DOHH2 (cell line): Measurements from ENCODE around the gene JPH2.
"Not testable (repeated sequence)": the region's sequence is repeated elsewhere in the genome, so short reads cannot be mapped to it uniquely, and the experiment has no call there.

Experiments
- H3F3A ChIP-seq: fragments of 200-600 bp; sonication (generic), shearing (Covaris generic); 2 replicates; pipeline ENCODE4 v1.6.0; 2016; ENCODE audit warnings: antibody characterized with exemption, mild to moderate bottlenecking; ENCODE audit not compliant: control insufficient read depth, insufficient read depth
- H3K27ac ChIP-seq: fragments of 200-600 bp; sonication (generic); 2 replicates; pipeline ENCODE4 v1.5.1; 2014; ENCODE audit warnings: low read depth, mild to moderate bottlenecking, low read length, moderate library complexity
- H3K27me3 ChIP-seq: fragments of 200-600 bp; sonication (generic); 2 replicates; pipeline ENCODE4 v1.6.1; 2014; ENCODE audit warnings: mild to moderate bottlenecking, low read length, mixed read lengths; ENCODE audit not compliant: control insufficient read depth
- H3K36me3 ChIP-seq: fragments of 200-600 bp; sonication (generic); 2 replicates; pipeline ENCODE4 v1.6.1; 2014; ENCODE audit warnings: mild to moderate bottlenecking, low read length, moderate library complexity, mixed read lengths; ENCODE audit not compliant: control insufficient read depth
- H3K4me1 ChIP-seq: fragments of 200-600 bp; sonication (generic); 2 replicates; pipeline ENCODE4 v1.6.1; 2014; ENCODE audit warnings: mild to moderate bottlenecking, low read length, mixed read lengths; ENCODE audit not compliant: control insufficient read depth
- H3K4me2 ChIP-seq: fragments of 200-600 bp; sonication (generic); 2 replicates; pipeline ENCODE4 v1.6.0; 2014; ENCODE audit warnings: mild to moderate bottlenecking, low read length, moderate library complexity
- H3K4me3 ChIP-seq: fragments of 200-600 bp; sonication (generic); 2 replicates; pipeline ENCODE4 v1.5.1; 2014; ENCODE audit warnings: mild to moderate bottlenecking, low read length, mixed read lengths
- H3K79me2 ChIP-seq: fragments of 200-600 bp; sonication (generic); 2 replicates; pipeline ENCODE4 v1.6.1; 2014; ENCODE audit warnings: mild to moderate bottlenecking, low read length, mixed read lengths; ENCODE audit not compliant: control insufficient read depth
- H3K9me2 ChIP-seq: fragments of 200-600 bp; sonication (generic); replicated peaks from 2 replicates; pipeline ENCODE4 v1.6.1; 2014; ENCODE audit warnings: mild to moderate bottlenecking, low read length, mixed read lengths; ENCODE audit not compliant: control insufficient read depth
- H3K9me3 ChIP-seq: fragments of 200-600 bp; sonication (generic); 2 replicates; pipeline ENCODE4 v1.6.1; 2014; ENCODE audit warnings: antibody characterized with exemption, low read length, mixed read lengths; ENCODE audit not compliant: control insufficient read depth, insufficient read depth
- H4K20me1 ChIP-seq: fragments of 200-600 bp; sonication (generic); 2 replicates; pipeline ENCODE4 v1.6.0; 2014; ENCODE audit warnings: low read depth, mild to moderate bottlenecking, antibody characterized with exemption, low read length, moderate library complexity; ENCODE audit not compliant: control insufficient read depth, insufficient read depth
- CTCF ChIP-seq: fragments of 200-600 bp; sonication (generic); IDR thresholded peaks from one replicate; pipeline ENCODE4 v1.5.1; 2014; ENCODE audit warnings: antibody characterized with exemption, mild to moderate bottlenecking, low read depth, low read length; ENCODE audit not compliant: poor library complexity, severe bottlenecking
- EZH2phosphoT487 ChIP-seq: fragments of 200-600 bp; sonication (generic); IDR thresholded peaks from 2 replicates; pipeline ENCODE4 v1.6.1; 2017; ENCODE audit warnings: borderline replicate concordance, mild to moderate bottlenecking, antibody characterized with exemption, low read length, moderate library complexity, mixed read lengths

JPH2 gene

GRCh38 chr20:44193801-44194200, 6.8 kb upstream of the JPH2 start:
- H3K36me3 ChIP-seq, result peaks cover 19% of the 10 kb centered on the region
- H3F3A ChIP-seq, result no peaks in the 10 kb centered on the region; the same call in 1 of the 2 replicates
- no peak overlapping the region for H3K4me2 ChIP-seq

GRCh38 chr20:44191640-44192039, 4.7 kb upstream of the JPH2 start:
- H3K4me2 ChIP-seq, H4K20me1 ChIP-seq, H3K4me3 ChIP-seq, H3K36me3 ChIP-seq, H3K27ac ChIP-seq, H3F3A ChIP-seq, H3K79me2 ChIP-seq, H3K9me2 ChIP-seq, H3K9me3 ChIP-seq: not testable (repeated sequence)
- Histone ChIP-seq H3K27me3 (peaks cover 23% of the 10 kb centered on the region), H3K4me1 (peaks cover 13% of the 10 kb centered on the region)

More at GRCh38 chr20:44193801-44194200, 6.8 kb upstream of the JPH2 start:
- H3K27me3 ChIP-seq, result peaks cover 2% of the 10 kb centered on the region
- H3K4me1 ChIP-seq, result no peaks in the 10 kb centered on the region
- no peak overlapping the region for H3K27ac ChIP-seq
- no peaks in the 10 kb centered on the region for H3K79me2 ChIP-seq
- no peaks in the 10 kb centered on the region for H4K20me1 ChIP-seq
- H3K4me3 ChIP-seq, result no peak overlapping the region
- TF ChIP-seq EZH2phosphoT487 (no peak), CTCF (no peak)
- H3K9me2 ChIP-seq, result no peaks in the 10 kb centered on the region
- H3K9me3 ChIP-seq, result no peaks in the 10 kb centered on the region

- not testable (repeated sequence) for H3K4me2 ChIP-seq, H3K4me3 ChIP-seq, H3K9me2 ChIP-seq, H3K27ac ChIP-seq, H3K36me3 ChIP-seq, H4K20me1 ChIP-seq, H3F3A ChIP-seq, H3K9me3 ChIP-seq, H3K79me2 ChIP-seq
- H3K4me1 ChIP-seq, result peaks cover 13% of the 10 kb centered on the region
- peak; percentile 73 for TF ChIP-seq CTCF
- peaks cover 28% of the 10 kb centered on the region for H3K27me3 ChIP-seq
These were observed 3.3 kb upstream of the JPH2 start for GRCh38 chr20:44190197-44190852.

- Histone ChIP-seq H3K27ac (no peak overlapping the region), H3F3A (no peaks in the 10 kb centered on the region), H3K36me3 (no peaks in the 10 kb centered on the region), H3K4me2 (no peak overlapping the region), H3K4me3 (no peak overlapping the region), H3K4me1 (peaks cover 13% of the 10 kb centered on the region), H3K9me2 (no peaks in the 10 kb centered on the region), H3K79me2 (no peaks in the 10 kb centered on the region), H3K9me3 (no peaks in the 10 kb centered on the region), H3K27me3 (peaks cover 28% of the 10 kb centered on the region), H4K20me1 (no peaks in the 10 kb centered on the region)
- TF ChIP-seq EZH2phosphoT487 (no peak), CTCF (no peak)
These were observed 1.8 kb upstream of the JPH2 start for GRCh38 chr20:44188752-44189151.
